ENCODE results near the gene NEURL3.
"Not testable (repeated sequence)": the region's sequence is repeated elsewhere in the genome, so short reads cannot be mapped to it uniquely, and the experiment has no call there.

Gene NEURL3

DNA sequence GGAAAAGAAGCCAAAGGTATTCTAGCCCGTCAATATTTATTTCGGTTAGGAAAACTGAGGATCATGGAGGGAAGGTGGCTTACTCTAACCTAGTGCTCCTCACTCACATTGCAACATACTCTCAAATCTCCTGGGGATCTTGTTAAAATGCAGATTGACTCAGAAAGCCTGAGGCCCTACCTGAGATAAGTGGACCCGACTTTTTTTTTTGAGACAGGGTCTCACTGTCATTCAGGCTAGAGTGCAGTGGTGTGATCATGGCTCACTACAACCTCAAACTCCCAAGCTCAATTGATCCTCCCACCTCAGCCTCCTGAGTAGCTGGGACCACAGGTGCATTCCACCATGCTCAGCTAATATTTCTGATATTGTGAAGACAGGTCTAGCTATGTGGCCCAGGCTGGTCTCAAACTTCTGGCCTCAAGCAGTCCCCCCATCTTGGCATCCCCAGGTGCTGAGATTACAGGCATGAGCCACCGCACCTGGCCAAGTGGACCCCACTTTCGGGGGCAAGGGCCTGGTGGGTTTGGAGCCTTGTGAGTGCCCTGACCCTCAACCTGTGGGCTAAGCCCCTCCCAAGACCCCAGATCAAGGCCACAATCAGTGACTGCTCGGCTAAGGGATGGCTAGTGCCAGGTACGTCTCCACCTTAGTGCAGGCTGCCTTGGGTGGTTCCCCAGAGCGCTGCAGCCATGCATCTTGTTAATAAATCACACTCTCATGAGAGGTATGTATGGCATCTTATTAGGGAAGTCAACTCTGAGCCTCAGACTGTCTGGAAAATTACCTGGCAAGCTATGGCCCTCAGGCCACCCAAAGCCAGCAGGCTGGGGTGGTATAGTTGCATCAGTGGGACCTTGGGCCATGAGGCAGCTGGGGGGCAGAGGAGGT is 1.1 kb upstream of the NEURL3 start:
- FAIRE-seq: no peak

DNA sequence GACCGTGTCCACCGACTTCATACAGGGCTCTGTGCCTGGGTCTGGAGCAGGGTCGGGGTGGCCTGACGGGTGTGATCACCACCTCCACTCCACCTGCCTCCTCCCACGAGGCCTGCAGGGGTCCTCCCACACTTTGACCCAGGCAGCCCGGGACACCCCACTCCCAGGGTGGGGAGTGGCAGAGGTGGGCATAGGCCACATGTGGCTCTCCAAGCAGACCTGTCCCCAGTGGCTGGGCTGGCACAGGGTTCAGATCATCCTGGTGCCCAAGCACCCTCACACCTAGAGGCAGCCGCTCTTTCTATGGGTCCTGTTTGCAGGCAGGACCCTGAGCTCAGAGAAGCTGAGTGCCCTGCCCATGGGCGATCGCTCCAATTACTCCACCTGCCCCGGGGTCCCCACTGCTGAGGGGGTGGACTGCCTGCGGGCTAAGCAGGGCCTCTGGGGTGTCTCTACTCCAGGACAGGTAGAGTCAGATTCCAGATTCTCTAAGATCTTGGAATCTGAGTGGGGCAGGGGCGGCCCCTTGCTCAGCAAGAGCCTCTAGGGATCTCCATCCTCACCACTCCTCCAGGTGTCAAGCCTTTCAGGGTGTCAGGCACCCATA is 1.4 kb downstream of the NEURL3 start:
- FAIRE-seq: no peak

DNA sequence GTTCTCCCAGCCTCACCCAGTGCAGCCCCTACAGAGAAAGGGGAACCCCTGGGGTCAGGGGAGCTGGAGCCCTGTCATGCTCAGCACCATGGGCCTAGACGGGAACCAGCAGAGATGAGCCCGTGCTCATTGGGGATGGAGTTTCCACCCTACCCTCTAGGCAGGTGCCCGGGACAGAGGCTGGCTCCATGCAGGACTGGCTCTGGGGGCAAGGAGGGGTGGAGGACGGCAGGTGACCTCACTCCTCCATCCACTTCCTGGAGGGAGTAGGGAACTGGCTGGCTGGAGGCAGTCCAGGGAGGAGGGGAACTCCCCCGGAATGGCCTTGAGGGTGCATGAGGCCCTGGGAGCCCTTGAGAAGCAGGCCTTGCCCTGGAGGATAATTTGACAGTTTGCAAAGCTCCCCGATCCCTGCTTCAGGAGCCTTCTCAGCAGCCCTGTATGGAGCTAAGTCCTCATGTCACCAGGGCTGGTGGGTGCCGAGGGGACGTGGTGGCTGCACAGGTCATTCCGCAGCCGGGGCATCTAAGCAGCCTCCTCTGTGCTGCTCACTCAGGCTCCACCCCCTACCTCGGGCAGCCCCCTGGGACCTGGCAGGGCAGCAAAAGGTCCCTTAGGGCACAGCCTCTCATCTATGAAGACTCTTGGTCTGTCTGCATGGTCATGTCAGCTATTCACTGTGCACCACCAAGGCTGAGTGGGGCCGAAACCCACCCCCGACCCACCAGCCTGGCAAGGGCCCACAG is 2.1 kb downstream of the NEURL3 start:
- no peak for FAIRE-seq

DNA sequence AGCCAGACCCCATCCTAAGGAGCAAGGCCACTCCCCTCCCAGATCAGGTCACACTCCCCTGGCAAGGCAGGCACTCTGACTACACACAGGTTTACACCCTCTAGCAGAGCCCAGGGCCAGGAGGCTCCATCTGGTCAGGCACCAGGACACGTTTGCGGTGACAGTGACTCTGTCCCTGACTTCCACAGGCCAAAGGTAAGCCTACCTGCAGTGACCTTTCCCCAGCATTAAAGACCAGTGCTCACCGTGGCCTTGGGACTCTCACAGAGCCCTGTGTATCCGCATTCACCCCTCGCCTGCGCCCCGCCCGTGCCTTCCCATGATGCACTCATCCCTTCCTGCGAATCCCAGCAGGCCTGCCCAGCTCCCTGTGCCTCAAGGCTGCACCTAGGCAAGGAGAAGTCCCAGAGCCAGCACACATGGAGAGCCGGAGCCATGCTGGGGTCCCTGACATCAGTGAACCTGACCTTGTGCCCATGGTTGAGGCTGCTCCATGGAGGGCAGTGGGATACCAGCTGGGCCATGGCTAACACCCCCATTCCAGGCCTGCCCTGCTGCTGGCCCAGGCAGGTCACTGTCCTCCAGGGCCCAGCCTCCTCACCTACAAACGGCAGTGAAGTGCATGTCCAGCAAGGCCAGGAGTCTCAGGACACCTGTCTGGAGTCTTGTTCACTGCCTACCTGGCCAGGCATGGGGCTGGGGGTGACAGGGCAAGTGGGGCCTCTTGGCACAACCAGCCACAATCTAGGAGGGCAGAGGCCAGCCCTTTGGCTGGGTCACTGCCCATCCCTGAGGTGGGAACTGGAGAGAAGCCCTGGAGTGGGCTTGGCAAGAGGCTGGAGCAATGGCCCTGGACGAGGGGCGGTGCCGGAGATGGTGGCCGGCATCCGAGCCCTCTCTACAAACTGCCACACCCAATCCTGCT is 3.0 kb downstream of the NEURL3 start:
- no peak for FAIRE-seq

DNA sequence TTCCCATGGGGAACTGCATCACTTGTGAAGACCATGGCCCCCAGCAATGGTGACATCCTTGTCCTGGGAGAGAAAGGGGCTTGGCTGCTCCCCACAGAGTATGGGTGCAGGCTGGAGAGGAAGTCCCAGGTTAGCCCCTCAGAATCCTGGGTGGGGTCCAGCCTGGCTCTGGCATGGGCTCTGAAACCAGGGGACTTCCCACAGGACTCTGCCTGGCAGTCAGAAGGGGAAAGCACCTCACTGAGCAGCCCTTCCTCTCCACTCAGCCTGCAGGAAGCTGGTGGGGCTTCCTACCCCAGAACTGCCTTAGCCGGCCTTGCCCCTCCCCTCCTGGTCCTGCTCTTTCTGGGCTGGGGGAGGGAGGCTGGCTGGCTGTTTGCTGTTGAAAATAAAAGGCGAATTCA is 3.7 kb downstream of the NEURL3 start:
- no peak for FAIRE-seq

DNA sequence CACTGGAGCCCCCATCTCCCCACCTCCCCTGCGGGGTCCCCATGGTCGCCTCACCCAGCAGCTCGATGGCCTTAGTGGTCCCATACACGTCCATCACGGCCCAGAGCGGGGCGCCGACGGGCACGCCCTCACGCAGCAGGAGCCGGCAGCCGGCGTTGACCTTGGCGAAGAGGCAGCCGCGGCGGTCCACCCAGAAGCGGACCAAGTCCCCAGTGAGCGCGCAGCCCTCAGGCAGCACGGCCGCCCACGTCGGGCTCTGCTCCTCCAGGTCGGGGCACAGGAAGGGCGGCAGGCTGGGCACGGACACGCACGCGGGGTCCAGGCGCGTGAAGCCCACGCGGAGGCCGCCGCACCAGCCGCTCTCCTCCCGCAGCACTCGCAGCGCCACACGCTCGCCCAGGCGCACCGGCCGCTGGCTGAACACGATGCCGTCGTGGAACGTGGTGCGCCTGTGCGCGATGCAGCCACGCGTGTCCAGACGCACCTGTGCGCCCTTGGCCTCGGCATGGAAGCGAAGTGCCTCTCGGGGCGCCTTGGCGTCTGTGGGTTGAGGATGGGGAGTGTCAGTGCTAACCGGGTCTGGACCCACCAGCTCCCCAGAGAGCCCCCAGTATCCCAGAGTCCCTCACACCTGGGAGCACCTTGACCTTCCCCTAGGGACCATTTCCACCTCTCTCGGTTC is 4.6 kb downstream of the NEURL3 start:
- FAIRE-seq: no peak

DNA sequence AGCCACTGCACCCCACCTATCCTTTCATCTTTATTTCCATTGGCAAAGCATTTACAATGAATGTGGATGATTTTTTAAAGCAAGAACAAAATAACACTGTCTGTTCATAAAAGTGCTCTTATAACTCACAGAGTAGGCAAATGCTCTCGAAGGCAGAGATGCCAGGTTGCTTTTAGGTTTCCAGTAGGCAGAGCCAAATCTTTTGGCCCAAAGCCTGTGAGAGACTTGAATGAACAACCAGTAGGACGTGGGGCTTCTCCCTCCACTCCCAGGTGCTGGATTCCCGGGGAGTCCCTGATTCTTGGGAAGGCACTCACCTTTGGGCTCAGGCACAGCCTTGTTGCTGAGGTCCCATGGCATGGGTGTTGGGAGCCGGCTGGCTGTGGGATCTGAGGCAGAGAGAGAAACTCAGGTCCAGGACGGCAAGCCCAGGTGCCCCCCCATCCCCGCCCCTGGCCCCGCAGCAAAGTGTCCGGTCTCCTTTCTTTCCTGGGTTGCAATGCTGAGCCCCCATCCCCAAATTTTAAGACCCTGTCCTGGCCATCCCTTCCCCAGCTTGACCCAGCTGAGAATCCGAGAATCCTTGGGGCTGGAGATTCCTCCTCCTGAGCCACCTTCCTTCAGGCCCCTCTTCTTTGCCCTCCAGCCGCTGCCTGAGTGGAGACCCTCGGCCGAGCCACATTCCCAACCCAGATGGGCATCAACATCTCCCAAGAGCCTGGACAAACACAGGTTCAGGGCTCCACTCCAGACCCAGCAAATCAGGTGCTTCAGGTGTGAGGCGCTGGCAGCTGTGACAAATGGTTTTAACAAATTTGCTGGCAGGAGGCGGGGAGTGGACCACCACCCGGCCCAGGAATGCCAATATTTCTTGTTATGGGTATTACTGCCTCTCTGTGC is 5.8 kb downstream of the NEURL3 start:
- FAIRE-seq: no peak

DNA sequence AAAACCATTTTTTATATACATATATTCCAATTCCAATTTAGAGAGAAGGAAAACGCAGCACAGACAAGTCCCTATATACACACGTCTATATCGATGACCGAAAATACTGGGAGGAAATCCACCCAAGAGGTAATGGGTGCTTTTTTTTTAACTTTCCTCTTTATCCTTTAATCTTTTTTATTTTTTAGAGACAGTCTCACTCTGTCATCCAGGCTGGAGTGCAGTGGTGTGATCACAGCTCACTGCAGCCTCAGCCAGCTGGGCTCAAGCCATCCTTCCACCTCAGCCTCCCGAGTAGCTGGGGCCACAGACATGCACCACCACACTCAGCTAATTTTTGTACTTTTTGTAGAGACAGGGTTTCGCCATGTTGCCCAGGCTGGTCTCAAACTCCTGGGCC is 6.5 kb downstream of the NEURL3 start:
- not testable (repeated sequence) for FAIRE-seq

DNA sequence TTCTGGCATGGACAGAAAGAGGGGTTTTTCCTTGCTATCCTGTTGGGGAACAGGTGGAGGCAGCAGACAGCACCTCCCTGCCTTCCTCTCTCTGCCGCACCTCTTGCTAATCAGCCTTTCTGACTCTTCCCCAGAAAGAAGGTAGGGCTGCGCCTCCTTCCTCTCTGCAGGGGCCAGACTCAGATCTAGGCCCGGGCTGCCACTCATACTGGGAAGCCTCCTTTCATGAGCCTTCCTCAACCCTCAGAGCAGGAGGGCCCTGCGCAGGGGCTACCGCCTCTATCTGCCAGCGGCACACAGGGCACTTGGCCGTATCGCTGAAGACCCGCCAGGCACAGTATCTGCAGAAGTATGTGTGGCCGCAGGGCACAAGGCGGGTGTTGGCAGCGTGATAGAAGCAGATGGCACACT is 7.1 kb downstream of the NEURL3 start:
- FAIRE-seq: no peak

DNA sequence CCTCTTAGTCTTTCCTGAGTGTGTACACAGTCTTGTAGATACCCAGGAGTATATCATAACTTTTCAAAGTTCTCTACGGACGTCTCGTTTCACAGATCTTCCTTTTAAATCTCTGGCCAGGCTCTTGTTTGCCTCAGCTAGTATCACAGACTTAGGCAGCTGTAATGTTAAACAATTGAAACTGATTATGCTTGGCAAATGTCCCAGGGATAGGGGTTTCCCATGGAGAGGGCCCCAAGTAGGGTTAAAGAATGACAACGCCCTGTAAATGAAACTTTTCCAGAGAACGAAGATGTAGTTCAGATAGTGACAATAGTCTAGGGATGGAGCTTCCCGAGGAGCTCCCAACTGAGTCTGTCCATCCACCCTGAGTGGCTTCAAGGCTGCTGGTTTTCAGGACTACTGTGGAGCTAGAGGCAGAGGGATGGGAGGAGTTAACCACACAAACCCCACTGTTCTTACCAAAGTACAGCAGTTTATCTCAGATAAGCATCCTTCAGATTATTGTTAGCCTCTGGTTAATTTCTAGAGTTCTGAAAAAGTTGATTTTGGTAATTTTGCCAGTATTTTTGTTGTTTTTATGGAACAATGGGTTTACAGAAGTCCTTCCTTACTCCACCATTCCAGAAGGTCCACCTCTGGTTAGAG is 9.1 kb downstream of the NEURL3 start:
- no peak for FAIRE-seq

DNA sequence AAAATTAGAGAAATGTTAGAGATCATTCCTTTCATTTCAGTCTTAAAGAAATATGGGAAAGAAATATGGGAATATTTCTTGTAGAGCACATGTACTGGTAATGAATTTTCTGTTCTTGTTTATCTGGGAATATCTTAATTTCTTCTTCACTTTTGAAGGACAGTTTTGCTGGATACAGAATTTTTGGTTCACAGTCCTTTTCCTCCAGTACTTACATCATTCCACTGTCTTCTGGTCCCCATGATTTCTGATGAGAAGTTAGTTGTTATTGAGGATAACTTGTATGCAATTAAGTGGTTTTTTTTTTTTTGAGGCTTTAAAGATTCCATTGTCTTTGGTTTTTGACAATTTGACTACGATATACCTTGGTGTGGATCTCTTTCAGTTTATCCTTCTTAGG is 11.0 kb downstream of the NEURL3 start:
- no peak for FAIRE-seq

DNA sequence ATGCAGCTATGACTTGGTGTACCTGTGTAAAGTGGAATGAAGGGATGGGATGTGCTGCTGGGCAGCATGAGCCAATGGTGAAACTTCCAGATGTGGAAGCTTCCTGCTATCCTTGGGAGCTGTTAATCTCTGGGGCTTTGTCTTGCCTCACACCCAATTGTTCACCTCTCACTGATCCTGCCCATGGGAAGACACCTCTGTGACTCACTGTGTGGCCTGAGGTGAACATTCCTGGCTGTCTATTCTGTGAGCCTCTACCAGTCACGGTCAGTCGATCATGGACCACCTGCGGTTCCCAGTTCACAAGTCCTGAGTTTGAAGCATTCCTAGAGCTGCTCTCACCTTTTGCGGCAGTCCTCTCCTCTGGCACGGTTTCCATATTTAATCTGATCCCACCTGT is 12.1 kb downstream of the NEURL3 start:
- no peak for FAIRE-seq

DNA sequence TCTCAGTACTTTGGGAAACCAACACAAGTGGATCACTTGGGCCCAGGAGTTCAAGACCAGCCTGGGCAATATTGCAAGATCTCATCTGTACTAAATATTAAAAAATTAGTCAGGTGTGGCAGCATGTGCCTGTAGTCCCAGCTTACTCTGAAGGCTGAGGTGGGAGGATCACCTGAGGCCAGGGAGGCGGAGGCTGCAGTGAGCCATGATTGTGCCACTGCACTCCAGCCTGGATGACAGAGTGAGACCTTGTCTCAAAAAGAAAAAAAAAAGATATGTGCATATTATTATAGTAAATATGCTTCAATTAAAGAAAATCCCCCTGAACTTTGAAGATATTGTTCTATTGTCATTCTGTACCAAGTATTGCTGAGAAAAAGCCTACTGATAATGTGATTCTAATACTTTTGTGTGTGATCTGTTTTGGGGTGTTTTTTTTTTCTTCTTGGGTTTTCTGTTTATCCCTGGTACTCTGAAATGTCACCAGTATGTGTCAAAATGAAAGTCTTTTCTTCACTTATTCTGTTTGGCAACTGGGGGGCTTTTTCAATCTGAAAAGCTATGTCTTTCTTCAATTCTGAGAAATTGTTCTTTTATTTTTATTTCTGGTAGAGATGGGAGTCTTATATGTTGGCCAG is 13.2 kb downstream of the NEURL3 start:
- no peak for FAIRE-seq

DNA sequence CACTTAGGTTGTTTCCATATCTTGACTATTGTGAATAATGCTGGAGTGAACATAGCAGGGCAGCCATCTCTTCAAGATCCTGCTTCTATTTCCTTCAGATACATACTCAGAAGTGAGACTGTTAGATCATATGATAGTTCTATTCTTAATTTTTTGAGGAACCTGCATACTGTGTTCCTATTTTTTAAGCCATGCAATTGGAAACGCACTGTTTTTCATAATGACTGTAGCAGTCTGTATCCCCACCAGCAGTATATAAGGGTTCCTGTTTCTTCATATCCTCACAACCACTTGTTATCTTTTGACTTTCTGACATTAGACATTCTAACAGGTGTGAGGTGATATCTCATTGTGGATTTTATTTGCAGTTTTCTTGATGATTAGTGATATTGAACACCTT is 15.5 kb downstream of the NEURL3 start:
- FAIRE-seq: no peak

DNA sequence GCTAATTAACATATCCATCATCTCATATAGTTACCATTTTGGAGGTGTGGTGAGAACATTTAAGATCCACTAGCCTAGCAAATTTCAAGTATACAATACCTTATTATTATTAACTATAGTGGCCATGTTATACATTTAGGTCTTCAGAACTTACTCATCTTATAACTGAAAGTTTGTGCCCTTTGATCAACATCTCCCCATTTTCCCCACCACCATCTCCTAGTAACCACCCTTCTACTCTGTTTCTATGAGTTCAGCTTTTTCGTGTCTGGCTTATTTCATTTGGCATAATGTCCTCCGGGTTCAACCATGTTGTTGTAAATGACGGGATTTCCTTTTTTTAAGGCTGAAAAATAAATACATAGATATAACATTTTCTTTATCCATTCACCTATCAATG is 15.9 kb downstream of the NEURL3 start:
- FAIRE-seq: no peak

DNA sequence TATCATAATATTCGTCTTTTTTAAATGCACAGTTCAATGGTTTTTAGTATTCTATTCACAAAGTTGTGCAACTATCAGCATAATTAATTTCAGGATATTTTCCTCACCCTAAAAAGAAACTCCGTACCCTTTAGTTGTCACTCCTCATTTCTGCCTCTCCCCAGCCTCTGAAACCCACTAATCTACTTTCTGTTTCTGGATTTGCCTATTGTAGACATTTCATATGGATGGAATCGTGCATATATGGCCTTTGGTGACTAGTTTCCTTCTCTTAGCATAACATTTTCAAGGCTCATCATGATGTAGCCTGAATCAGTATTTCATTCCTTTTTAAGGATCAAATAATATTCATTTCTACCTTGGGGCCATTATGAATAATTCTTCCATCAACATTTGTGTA is 18.5 kb downstream of the NEURL3 start:
- FAIRE-seq: no peak

DNA sequence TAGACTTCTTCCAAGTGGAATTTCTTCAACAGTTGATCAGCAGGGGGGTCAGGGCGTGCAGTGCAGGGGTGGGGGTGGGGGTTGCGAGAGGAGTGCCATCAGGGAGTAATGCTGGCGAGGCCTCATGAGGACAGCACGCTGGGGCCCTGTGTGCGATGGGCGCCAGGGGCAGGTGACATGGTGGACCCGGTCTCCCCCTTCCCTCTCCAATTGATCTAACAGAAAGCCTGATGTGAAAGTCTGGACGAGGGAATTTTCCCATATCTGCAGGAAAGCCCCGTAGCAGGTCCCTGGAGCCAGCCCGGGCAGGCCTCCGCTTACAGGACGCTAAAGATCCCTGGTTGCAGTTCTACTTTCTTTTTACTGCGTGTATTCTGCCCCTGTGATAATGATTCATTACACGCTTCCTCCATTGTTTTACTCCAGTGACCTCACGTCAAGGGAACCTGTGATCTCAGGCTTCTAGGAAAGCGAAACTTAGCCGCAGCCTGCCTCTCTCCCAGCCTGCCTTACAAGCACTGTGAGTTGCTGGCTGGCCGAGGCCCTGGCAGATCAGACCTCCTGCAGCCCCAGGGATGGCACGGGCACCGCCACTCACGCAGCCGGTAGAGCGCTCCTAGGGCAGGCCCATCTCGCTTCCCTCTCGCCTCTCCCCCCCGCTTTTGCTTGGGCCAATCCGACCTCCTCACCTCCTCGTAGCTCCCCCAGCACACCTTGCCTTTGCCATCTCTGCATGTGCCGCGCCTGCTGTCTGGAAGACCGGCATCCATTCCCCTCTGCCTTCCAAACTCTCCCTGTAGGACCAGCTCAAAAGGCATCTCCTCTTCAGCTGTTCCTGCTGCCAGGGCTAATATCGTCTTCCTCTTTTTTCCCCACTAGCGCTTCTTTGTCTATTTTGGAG is 19.2 kb downstream of the NEURL3 start:
- FAIRE-seq: no peak

DNA sequence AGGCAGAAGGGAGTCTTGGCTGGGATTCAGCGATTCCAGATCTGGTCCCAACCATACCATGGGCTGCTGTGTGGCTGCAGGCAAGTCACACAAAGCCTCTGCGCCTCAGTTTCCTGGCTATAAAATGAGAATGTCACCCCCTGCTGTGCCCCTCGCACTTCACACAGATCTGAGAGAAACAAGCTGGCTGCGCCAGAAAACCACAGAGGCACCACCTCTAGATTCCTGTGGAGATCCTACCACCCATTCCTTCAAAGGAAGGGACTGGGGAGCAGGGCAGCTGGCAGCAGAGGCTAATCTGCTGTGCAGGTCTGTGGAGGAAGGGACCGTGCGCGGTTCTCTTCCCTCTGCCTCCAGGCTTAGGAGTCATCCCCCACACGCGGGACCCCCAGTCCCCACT is 19.8 kb downstream of the NEURL3 start:
- no peak for FAIRE-seq

DNA sequence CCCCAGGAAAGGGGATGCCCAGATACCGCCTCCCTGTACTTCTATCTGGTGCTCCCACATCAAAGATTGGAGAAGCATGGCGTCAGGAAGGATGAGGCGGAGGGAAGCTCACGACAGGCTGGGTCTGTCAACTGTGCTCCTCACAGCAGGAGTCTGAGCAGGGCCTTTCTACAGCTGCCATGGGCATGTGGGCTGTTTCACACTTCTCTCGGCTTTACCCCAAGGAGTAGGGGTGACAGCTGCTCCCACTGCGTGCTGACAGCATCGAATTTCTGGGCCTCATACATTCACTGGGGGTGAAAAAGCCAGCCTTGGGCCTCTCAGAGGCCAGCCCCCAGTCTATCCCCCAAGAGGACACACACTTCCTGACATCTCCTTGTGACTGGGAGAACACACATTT is 21.1 kb downstream of the NEURL3 start:
- no peak for FAIRE-seq
